HG03432 (cell line): ENCODE data around the gene SLC28A1.
"Not testable (repeated sequence)": the region's sequence is repeated elsewhere in the genome, so short reads cannot be mapped to it uniquely, and the experiment has no call there.

Experiments
- ATAC-seq: cut with Tn5 transposase; IDR thresholded peaks from one replicate; pipeline ENCODE4 v1.9.1; 2021; ENCODE audit warnings: mild to moderate bottlenecking, moderate library complexity; ENCODE audit not compliant: unreplicated experiment

SLC28A1 gene

GRCh38 chr15:84961707-84962106, 77.2 kb downstream of the SLC28A1 start:
- no peak for ATAC-seq

- ATAC-seq: no peak
Measured at GRCh38 chr15:84962955-84963354, 78.5 kb downstream of the SLC28A1 start.

- no peak for ATAC-seq
Measured at GRCh38 chr15:84967380-84967779, 82.9 kb downstream of the SLC28A1 start.

- no peak for ATAC-seq
Measured at GRCh38 chr15:84968301-84968700, 83.8 kb downstream of the SLC28A1 start.

GRCh38 chr15:84969257-84969656, 84.8 kb downstream of the SLC28A1 start:
- no peak for ATAC-seq

- no peak for ATAC-seq
Measured at GRCh38 chr15:84970843-84971242, 86.4 kb downstream of the SLC28A1 start.

- no peak for ATAC-seq
Measured at GRCh38 chr15:84973492-84974460, 89.3 kb downstream of the SLC28A1 start.

- no peak for ATAC-seq
Measured at GRCh38 chr15:84975871-84976351, 91.4 kb downstream of the SLC28A1 start.

- ATAC-seq: no peak
Measured at GRCh38 chr15:84976746-84977345, 92.4 kb downstream of the SLC28A1 start.

- ATAC-seq: no peak
Measured at GRCh38 chr15:84979651-84980050, 95.2 kb downstream of the SLC28A1 start.

- peak; percentile 60 for ATAC-seq
Measured at GRCh38 chr15:84980196-84981053, 96.0 kb downstream of the SLC28A1 start.

- peak; percentile 74 for ATAC-seq
Measured at GRCh38 chr15:84981054-84981710, 96.7 kb downstream of the SLC28A1 start.

GRCh38 chr15:84981711-84982300, 97.3 kb downstream of the SLC28A1 start, which contains the start of gene PDE8A:
Gene PDE8A (plus strand): TSS chr15:84981856. CDS start chr15:84982163, 307 bp downstream.
- peak; percentile 25 for ATAC-seq

- no peak for ATAC-seq
Measured at GRCh38 chr15:84982301-84982920, 97.9 kb downstream of the SLC28A1 start.

- ATAC-seq: no peak
Measured at GRCh38 chr15:84983294-84983693, 98.8 kb downstream of the SLC28A1 start.

- ATAC-seq: no peak
Measured at GRCh38 chr15:84983711-84984110, 99.2 kb downstream of the SLC28A1 start.

- no peak for ATAC-seq
Measured at GRCh38 chr15:84985158-84985557, 100.7 kb downstream of the SLC28A1 start.

GRCh38 chr15:84987351-84987750, 102.9 kb downstream of the SLC28A1 start:
- ATAC-seq: not testable (repeated sequence)

- ATAC-seq: peak; percentile 47
Measured at GRCh38 chr15:84987949-84988624, 103.6 kb downstream of the SLC28A1 start.
